ENCODE measurements around the gene HMGN4. TPM values are rescaled to one million over a fixed set of nuclear protein-coding genes. Genes with fewer than 3 reads are reported as not detected.

Gene HMGN4
- total RNA-seq, 1 donor from 2014 or later, result 20.6 TPM

DNA sequence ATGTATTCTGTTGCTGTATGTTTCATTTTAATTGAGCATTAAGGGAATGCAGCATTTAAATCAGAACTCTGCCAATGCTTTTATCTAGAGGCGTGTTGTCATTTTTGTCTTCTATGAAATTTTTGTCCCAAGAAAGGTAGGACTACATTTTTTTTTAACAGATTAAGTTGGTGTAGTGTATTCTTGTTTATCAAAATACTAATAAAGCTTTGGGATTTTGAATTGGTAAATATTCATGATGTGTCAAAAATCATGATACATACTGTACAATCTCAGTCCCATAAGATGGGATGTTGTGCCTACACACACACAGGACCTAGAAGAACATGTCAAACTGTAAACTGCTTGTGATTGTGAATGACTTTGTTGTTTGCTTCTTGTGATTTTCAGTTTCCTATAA lies 11.2 kb upstream of the HMGN4 start:
- no peaks in the 10 kb centered on the region for H3K9me3 ChIP-seq
- H3K4me1 ChIP-seq, result peaks cover 0 to 8% of the 10 kb centered on the region in 2 donors
- no peaks in the 10 kb centered on the region for H3K36me3 ChIP-seq
- H3K27me3 ChIP-seq, result no peaks in the 10 kb centered on the region
- H3K27ac ChIP-seq, result no peak overlapping the region
- H3K4me3 ChIP-seq, result no peak overlapping the region
- TF ChIP-seq, protein P1, sequence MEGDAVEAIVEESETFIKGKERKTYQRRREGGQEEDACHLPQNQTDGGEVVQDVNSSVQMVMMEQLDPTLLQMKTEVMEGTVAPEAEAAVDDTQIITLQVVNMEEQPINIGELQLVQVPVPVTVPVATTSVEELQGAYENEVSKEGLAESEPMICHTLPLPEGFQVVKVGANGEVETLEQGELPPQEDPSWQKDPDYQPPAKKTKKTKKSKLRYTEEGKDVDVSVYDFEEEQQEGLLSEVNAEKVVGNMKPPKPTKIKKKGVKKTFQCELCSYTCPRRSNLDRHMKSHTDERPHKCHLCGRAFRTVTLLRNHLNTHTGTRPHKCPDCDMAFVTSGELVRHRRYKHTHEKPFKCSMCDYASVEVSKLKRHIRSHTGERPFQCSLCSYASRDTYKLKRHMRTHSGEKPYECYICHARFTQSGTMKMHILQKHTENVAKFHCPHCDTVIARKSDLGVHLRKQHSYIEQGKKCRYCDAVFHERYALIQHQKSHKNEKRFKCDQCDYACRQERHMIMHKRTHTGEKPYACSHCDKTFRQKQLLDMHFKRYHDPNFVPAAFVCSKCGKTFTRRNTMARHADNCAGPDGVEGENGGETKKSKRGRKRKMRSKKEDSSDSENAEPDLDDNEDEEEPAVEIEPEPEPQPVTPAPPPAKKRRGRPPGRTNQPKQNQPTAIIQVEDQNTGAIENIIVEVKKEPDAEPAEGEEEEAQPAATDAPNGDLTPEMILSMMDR (IDR thresholded peaks at IDR 0.05), result no peak
- DNase-seq (ENCODE audit: low spot score in 2 of 2), result no peak
- intact Hi-C loops (cut with DNase I), result no loop called here

- Histone ChIP-seq H3K27ac (no peak overlapping the region), H3K36me3 (no peaks in the 10 kb centered on the region), H3K4me3 (no peak overlapping the region), H3K9me3 (no peaks in the 10 kb centered on the region), H3K27me3 (no peaks in the 10 kb centered on the region), H3K4me1 (peaks cover 0 to 7% of the 10 kb centered on the region in 2 donors)
- intact Hi-C loops (cut with DNase I), result loop anchor here (10.0 kb wide), 1 partner anchor 355 kb away; no protein-coding TSS in a partner anchor
- peak in 1 of 2 donors; percentile 28 for DNase-seq (ENCODE audit: low spot score in 2 of 2)
- TF ChIP-seq, protein P1 (IDR thresholded peaks at IDR 0.05), result no peak
Observed at GRCh38 chr6:26530203-26530602, 8.0 kb upstream of the HMGN4 start.

DNA sequence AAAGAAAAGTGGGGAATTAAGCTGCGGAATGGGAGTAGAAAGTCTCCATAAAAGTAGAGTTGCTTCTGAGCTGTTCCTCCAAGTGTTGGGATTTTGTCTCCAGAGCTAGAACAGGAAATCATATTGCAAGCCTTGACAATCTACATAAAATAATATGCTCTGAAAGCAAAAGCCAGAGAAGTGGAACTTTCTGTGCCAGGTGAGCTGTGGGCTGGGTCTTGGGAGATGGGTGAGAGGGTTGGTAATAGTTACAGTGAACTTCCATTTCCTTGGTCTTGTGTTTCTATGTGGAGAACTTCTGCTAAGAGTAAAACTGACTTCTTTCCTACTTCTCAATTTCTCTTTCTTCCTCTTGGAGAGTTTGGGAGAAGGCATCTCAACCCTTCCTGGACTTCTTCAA lies 6.3 kb upstream of the HMGN4 start:
- Histone ChIP-seq H3K36me3 (no peaks in the 10 kb centered on the region), H3K27ac (peak overlapping the region; percentile 79 to 85), H3K9me3 (no peaks in the 10 kb centered on the region), H3K4me3 (no peak overlapping the region), H3K4me1 (peaks cover 5 to 22% of the 10 kb centered on the region in 2 donors), H3K27me3 (no peaks in the 10 kb centered on the region)
- TF ChIP-seq, protein P1 (IDR thresholded peaks at IDR 0.05), result no peak
- DNase-seq (ENCODE audit: low spot score in 2 of 2), result peak in 1 of 2 donors; percentile 45
- intact Hi-C loops (cut with DNase I), result loop anchor here (1.0 to 10.0 kb wide), 2 partner anchors 11 to 357 kb away; no protein-coding TSS in a partner anchor

GRCh38 chr6:26532699-26533531 lies 5.3 kb upstream of the HMGN4 start:
- DNase-seq (ENCODE audit: low spot score in 2 of 2), result peak in 1 of 2 donors; percentile 96
- Histone ChIP-seq H3K9me3 (no peaks in the 10 kb centered on the region), H3K27ac (peak overlapping the region; percentile 79 to 85), H3K4me1 (peaks cover 5 to 24% of the 10 kb centered on the region in 2 donors), H3K4me3 (peak overlapping the region; percentile 69 to 85), H3K27me3 (no peaks in the 10 kb centered on the region), H3K36me3 (no peaks in the 10 kb centered on the region)
- TF ChIP-seq, protein P1 (IDR thresholded peaks at IDR 0.05), result no peak
- intact Hi-C loops (cut with DNase I), result loop anchor here (1.0 to 10.0 kb wide), 2 partner anchors 12 to 358 kb away; no protein-coding TSS in a partner anchor

DNA sequence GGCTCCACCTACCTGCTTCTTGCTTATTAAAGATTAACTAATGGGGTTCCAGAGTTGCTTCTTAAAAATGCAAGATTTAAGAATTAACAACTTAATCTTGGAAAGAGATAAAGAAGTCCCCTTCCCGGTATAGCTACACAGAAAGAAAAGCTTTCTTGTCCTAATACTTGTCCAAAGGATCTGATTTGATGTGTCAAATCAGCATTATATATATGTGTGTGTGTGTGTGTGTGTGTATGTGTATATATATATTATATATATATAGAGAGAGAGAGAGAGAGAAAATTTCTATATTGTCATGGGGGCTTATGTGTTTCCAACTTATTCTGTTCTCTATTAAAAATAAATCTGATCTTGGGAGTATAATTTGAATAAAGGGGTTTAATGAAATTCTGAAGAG lies 4.6 kb upstream of the HMGN4 start:
- peaks cover 5 to 24% of the 10 kb centered on the region in 2 donors for H3K4me1 ChIP-seq
- H3K9me3 ChIP-seq, result no peaks in the 10 kb centered on the region
- no peaks in the 10 kb centered on the region for H3K27me3 ChIP-seq
- H3K36me3 ChIP-seq, result no peaks in the 10 kb centered on the region
- TF ChIP-seq, protein P1 (IDR thresholded peaks at IDR 0.05), result no peak
- intact Hi-C loops (cut with DNase I), result loop anchor here (10.0 kb wide), 1 partner anchor 359 kb away; no protein-coding TSS in a partner anchor
- no peak for DNase-seq (ENCODE audit: low spot score in 2 of 2)
- H3K27ac ChIP-seq, result peak overlapping the region; percentile 79 to 85
- H3K4me3 ChIP-seq, result peak overlapping the region; percentile 69 to 85

All from ascending aorta (tissue), 2 donors.